Measurements from ENCODE around the gene GRID2.

GRID2 gene

DNA sequence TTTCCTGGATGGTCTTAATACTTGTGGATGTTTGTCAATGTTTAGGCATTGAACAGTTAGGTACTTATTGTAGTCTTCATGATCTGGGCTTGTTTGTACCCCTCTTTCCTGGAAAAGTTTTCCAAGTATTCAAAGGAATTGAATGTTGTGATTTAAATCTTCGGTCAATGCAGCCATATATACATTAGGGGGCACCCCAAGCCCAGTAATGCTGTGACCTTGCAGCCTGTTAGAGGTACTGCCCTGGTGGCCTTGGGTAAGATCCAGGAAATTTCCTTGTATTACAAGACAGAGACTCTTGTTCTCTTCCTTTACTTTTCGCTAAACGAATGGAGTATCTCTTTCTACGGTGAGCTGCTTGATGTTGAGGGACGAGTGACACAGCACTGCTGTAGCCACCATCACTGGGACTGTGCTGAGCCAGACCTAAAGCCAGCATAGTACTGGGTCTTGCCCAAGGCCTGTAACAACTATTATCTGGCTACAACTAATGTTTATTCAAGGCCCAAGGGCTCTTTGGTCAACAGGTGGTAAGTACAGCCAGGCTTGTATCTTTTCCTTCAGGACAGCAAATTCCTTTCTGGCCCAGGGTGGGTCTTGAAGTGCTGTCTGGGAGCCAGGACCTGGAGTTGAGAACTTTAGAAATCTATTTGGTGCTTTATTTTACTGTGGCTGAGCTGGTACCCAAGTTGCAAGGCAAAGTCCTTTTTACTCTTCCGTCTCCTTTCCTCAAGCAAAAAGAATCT is 1406.5 kb downstream of the GRID2 start:
- DNase-seq (no peak), ATAC-seq (no peak)
- H3K4me3 Mint-ChIP-seq = no peak overlapping the region
- no peaks in the 10 kb centered on the region for H3K4me1 Mint-ChIP-seq
- no peak overlapping the region for H3K27ac Mint-ChIP-seq
- H3K36me3 Mint-ChIP-seq (ENCODE audit: low read depth) = no peaks in the 10 kb centered on the region
- H3K27me3 Mint-ChIP-seq = no peaks in the 10 kb centered on the region
- peaks cover 28% of the 10 kb centered on the region for H3K9me3 Mint-ChIP-seq

DNA sequence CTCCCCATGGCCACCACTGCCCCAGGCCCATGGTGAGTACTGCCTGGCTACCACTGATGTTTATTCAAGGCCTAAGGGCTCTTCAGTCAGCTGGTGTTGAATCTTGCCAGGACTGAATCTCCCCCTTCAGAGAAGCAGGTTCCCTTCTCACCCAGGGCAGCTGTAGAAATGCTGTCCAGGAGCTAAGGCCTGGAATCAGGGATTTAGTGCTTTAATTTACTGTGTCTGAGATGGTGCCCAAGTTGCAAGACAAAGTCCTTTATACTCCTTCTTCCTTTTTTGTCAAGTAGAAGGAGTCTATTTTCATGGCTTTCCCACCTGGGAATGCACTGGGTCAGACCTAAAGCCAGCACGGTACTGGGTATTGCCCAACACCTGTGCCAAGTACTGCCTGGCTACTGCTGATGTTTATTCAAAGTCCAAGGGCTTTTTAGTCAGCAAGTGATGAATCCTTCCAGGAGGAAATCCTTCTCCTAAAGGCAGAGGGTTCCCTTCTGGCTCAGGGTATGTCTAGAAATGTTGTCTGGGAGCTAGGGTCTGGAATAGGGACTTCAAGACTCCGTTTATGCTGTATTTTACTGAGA is 1407.2 kb downstream of the GRID2 start:
- Mint-ChIP-seq H3K4me1 (no peaks in the 10 kb centered on the region), H3K27me3 (no peaks in the 10 kb centered on the region), H3K4me3 (no peak overlapping the region), H3K9me3 (peaks cover 22% of the 10 kb centered on the region), H3K36me3 (ENCODE audit: low read depth) (no peaks in the 10 kb centered on the region), H3K27ac (no peak overlapping the region)
- DNase-seq (no peak), ATAC-seq (no peak)

DNA sequence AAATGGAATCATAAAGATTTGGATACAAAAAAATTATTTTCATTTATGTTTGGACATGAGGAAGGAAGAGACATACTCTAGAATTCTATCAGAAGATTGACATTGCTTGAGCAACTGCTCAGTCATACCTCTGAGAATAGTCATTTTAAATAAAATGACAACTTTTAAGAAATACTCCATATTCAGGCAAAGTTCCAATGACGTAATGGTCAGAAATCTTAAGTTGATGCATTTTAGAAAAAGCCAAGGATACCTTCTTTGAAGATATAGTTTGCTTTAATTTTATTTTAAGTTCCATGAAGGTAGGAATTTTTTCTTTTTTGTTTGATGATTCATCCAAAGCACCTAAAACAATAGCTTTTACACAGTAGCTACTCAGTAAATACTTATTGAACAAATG is 1414.5 kb downstream of the GRID2 start:
- no peaks in the 10 kb centered on the region for H3K27me3 Mint-ChIP-seq
- H3K36me3 Mint-ChIP-seq (ENCODE audit: low read depth) = no peaks in the 10 kb centered on the region
- no peaks in the 10 kb centered on the region for H3K4me1 Mint-ChIP-seq
- DNase-seq = no peak
- no peak for ATAC-seq
- H3K27ac Mint-ChIP-seq = no peak overlapping the region
- peaks cover 7% of the 10 kb centered on the region for H3K9me3 Mint-ChIP-seq
- no peak overlapping the region for H3K4me3 Mint-ChIP-seq

DNA sequence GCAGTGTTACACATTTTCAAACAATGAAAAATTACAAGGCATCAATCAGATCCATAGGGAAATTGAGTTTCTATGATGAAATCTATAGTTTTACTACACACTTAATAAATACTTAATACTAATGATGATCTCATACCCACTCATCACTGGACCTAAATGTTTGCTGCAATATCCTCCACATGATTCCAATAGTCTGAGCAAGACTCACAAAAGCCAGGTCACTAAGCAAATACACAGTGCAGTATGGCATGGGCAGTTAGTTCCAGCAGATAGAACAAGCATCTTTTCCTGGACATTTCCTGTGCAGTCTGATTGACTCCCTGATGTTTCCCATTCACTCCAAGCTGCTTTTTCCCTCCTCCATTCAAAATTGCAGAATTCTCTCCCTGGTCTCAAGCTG is 1415.8 kb downstream of the GRID2 start:
- H3K27ac Mint-ChIP-seq = no peak overlapping the region
- no peaks in the 10 kb centered on the region for H3K4me1 Mint-ChIP-seq
- H3K36me3 Mint-ChIP-seq (ENCODE audit: low read depth) = no peaks in the 10 kb centered on the region
- ATAC-seq = no peak
- no peak for DNase-seq
- no peak overlapping the region for H3K4me3 Mint-ChIP-seq
- peaks cover 4% of the 10 kb centered on the region for H3K9me3 Mint-ChIP-seq
- H3K27me3 Mint-ChIP-seq = no peaks in the 10 kb centered on the region

DNA sequence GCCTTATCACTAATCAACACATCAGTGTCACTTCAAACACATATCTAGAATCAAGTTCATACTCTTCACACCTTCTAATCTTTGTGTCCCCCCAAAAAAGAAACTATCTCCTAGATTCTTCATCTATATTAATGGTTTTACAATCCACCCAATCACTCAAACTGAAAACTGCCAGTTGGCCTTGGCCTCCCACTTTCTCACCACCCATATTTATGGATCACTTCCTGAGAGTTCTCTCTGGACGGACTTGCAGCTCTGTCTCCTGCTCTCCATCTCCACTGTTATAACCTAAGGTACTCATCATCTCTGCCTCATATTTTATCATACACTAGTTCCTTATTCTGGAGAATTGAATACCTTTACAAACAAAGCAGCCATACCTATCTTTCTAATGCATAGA is 1418.7 kb downstream of the GRID2 start:
- DNase-seq (no peak), ATAC-seq (no peak)
- H3K4me1 Mint-ChIP-seq = no peaks in the 10 kb centered on the region
- no peaks in the 10 kb centered on the region for H3K27me3 Mint-ChIP-seq
- H3K36me3 Mint-ChIP-seq (ENCODE audit: low read depth) = no peaks in the 10 kb centered on the region
- H3K27ac Mint-ChIP-seq = no peak overlapping the region
- H3K9me3 Mint-ChIP-seq = no peaks in the 10 kb centered on the region
- no peak overlapping the region for H3K4me3 Mint-ChIP-seq

DNA sequence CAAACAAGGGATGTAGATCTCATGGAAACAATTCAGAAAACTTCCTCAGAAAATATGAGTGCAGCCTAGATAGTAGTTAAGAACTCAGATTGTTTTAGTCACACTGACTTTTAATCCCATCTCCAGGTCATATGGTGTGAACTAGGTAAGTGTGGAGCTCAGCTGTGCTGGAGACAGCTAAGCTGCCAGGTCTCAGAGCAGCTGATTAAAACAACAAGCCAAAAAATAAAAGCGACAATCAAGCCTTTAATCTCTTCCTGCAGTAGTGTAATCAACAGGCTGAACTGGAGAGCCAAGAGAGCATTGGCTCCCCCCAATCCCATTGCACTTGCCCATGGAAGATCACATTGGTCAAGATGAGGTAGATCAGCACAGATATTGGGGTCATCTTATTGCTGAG is 1426.5 kb downstream of the GRID2 start:
- no peak overlapping the region for H3K27ac Mint-ChIP-seq
- DNase-seq (no peak), ATAC-seq (no peak)
- H3K9me3 Mint-ChIP-seq = peaks cover 13% of the 10 kb centered on the region
- H3K4me1 Mint-ChIP-seq = no peaks in the 10 kb centered on the region
- no peaks in the 10 kb centered on the region for H3K36me3 Mint-ChIP-seq (ENCODE audit: low read depth)
- no peaks in the 10 kb centered on the region for H3K27me3 Mint-ChIP-seq
- H3K4me3 Mint-ChIP-seq = no peak overlapping the region

DNA sequence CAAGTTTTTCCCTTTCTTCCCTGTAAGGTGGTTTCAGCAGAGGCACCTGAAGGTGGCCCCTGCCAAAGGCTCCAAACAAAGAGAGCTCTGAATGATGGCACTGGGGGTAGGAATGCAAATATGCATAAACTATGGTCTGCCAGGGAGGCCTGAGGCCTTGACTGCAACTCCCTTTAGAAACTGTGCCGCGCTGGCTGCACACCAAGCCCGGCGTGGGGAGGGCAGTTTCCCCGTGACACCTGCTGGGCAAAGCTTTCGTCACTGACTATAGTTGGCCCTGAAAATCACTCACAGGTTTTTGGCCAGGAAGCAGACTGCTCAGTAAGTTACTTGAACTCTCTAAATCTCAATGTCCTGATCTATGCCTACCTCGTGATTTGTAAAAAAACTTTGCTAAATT is 1427.0 kb downstream of the GRID2 start:
- no peak overlapping the region for H3K27ac Mint-ChIP-seq
- no peak overlapping the region for H3K4me3 Mint-ChIP-seq
- DNase-seq (no peak), ATAC-seq (no peak)
- peaks cover 13% of the 10 kb centered on the region for H3K9me3 Mint-ChIP-seq
- no peaks in the 10 kb centered on the region for H3K36me3 Mint-ChIP-seq (ENCODE audit: low read depth)
- H3K27me3 Mint-ChIP-seq = no peaks in the 10 kb centered on the region
- no peaks in the 10 kb centered on the region for H3K4me1 Mint-ChIP-seq

DNA sequence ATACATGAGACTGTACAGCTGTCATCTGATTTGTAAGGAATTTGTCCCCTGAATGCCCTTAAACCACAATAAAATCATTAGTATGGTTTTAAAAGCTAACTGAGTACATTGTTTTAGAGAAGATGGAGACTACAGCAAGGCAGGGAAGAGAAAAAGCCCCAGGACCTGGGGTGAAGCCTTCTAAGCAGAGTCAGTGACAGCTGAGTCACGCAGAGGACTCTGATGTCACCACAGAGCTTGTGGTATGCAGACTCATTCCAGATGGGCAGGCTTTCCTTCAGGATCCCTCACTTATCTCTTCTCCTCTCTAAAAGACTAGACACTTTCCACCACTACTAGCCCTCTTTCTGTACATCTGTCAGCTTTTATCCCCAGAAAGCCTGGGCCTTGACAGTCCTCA is 1427.7 kb downstream of the GRID2 start:
- Mint-ChIP-seq H3K27me3 (no peaks in the 10 kb centered on the region), H3K36me3 (ENCODE audit: low read depth) (no peaks in the 10 kb centered on the region), H3K4me3 (no peak overlapping the region), H3K4me1 (no peaks in the 10 kb centered on the region), H3K9me3 (peaks cover 17% of the 10 kb centered on the region), H3K27ac (no peak overlapping the region)
- no peak for ATAC-seq
- DNase-seq = no peak

DNA sequence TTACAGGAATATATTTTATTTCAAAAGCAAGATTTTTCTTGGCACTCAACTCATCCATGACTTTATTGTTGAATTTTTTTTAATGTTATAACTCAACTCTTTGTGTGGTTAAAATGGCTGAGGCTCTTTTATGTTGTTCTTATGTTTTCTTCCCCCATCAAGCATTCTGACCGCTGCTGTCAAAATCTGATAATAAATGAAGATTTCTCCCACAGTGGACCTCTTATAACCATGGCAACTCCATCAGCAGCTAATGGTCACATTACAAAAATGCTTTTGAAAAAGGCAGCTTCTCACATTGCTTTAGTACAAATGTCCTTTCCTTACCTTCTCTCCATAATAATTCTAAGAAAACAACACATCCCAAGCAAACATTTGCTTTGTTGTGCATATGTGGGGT is 1428.7 kb downstream of the GRID2 start:
- no peaks in the 10 kb centered on the region for H3K4me1 Mint-ChIP-seq
- peaks cover 17% of the 10 kb centered on the region for H3K9me3 Mint-ChIP-seq
- no peak overlapping the region for H3K4me3 Mint-ChIP-seq
- H3K27me3 Mint-ChIP-seq = no peaks in the 10 kb centered on the region
- DNase-seq = no peak
- no peak for ATAC-seq
- H3K27ac Mint-ChIP-seq = no peak overlapping the region
- H3K36me3 Mint-ChIP-seq (ENCODE audit: low read depth) = no peaks in the 10 kb centered on the region

DNA sequence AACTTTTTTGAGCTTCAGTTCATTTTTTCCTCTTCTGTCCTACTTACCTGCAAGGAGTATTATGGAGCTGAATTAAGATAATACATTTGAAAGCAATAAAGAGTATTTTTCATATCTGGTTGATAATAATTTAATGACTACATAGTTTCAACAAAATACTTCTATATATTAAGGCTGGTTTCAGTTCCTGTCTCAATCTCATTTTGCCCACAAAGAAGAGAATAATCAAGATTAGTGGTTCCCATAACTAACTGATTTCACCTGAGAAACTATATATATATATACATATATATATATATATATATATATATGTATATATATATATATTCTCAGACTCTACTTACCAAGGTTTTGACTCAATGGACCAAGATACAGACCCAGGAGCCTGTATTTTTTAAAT is 1437.1 kb downstream of the GRID2 start:
- Mint-ChIP-seq H3K4me1 (no peaks in the 10 kb centered on the region), H3K4me3 (no peak overlapping the region), H3K36me3 (ENCODE audit: low read depth) (no peaks in the 10 kb centered on the region), H3K27ac (no peak overlapping the region), H3K9me3 (peaks cover 3% of the 10 kb centered on the region), H3K27me3 (no peaks in the 10 kb centered on the region)
- ATAC-seq (no peak), DNase-seq (no peak)

DNA sequence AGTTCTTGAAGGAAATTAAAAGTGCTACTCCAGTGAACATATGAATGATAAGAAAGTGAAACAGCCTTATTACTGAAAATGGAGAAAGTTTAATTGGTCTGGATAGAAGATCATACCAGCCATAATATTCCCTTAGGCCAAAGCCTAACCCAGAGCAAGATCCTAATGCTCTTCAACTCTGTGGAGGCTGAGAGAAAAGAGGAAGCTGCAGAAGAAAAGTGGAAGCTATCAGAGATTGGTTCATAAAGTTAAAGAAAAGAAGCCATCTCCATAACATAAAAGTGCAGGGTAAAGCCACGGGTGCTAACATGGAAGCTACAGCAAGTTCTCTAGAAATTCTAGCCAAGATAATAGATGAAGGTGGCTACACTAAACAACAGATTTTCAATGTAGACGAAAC is 1439.3 kb downstream of the GRID2 start:
- no peaks in the 10 kb centered on the region for H3K4me1 Mint-ChIP-seq
- no peak for DNase-seq
- ATAC-seq = no peak
- H3K27ac Mint-ChIP-seq = no peak overlapping the region
- H3K9me3 Mint-ChIP-seq = no peaks in the 10 kb centered on the region
- H3K36me3 Mint-ChIP-seq (ENCODE audit: low read depth) = no peaks in the 10 kb centered on the region
- no peaks in the 10 kb centered on the region for H3K27me3 Mint-ChIP-seq
- no peak overlapping the region for H3K4me3 Mint-ChIP-seq

DNA sequence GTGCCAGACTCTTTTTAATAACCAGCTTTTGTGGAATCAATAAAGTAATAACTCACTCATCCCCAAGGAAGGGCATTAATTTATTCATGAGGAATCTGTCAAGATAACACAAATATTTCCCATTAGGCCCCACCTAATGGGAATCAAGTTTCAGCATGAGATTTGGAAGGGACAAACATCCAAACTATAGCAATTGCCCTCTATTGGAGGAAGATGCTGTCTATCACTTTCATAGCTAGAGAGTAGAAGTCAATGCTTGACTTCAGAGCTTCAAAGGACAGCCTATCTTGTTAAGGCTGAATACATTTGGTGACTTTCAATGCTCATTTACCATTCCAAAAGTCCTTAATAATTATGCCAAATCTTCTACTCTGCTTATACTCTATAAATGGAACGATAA is 1439.9 kb downstream of the GRID2 start:
- Mint-ChIP-seq H3K27me3 (no peaks in the 10 kb centered on the region), H3K27ac (no peak overlapping the region), H3K4me3 (no peak overlapping the region), H3K9me3 (no peaks in the 10 kb centered on the region), H3K36me3 (ENCODE audit: low read depth) (no peaks in the 10 kb centered on the region), H3K4me1 (no peaks in the 10 kb centered on the region)
- DNase-seq (no peak), ATAC-seq (no peak)

DNA sequence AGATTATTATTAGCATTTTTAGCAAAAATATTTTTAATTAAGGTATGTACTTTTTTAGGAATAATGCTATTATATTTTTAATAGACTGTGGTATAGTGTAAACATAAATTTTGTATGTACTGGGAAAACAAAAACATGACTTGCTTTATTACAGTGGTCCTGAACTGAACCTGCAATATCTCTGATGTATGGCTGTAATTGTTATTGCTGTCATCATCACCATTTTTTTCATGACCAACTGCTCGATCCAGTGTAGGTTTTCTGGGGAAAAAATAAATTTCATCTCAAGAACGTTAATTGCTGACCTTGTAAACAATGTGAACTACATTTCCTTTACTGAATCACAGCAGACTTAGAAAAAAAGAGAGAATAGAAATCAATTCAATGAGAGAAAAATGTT is 1441.2 kb downstream of the GRID2 start:
- no peak for ATAC-seq
- Mint-ChIP-seq H3K4me3 (no peak overlapping the region), H3K36me3 (ENCODE audit: low read depth) (no peaks in the 10 kb centered on the region), H3K27ac (no peak overlapping the region), H3K4me1 (no peaks in the 10 kb centered on the region), H3K9me3 (no peaks in the 10 kb centered on the region), H3K27me3 (no peaks in the 10 kb centered on the region)
- no peak for DNase-seq

DNA sequence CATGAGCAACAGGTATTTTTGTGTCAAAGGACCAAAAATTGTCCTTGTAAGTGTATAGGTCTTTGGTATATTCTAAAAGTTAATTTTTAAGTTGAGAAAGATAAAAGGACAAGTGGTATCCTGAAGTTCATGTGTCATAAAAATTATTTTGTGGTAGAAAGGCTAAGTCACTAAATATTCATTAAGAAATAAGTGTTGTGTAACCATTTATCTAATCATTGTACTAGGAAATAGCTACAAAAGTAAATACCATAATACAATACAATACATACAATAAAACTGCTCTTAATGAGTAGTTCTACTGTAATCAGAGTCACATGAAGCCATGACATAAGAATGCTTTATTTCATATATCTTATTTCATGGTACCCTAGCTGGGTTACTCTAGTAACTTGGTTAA is 1442.3 kb downstream of the GRID2 start:
- Mint-ChIP-seq H3K9me3 (no peaks in the 10 kb centered on the region), H3K27me3 (no peaks in the 10 kb centered on the region), H3K4me1 (no peaks in the 10 kb centered on the region), H3K4me3 (no peak overlapping the region), H3K36me3 (ENCODE audit: low read depth) (no peaks in the 10 kb centered on the region), H3K27ac (no peak overlapping the region)
- ATAC-seq (no peak), DNase-seq (no peak)

DNA sequence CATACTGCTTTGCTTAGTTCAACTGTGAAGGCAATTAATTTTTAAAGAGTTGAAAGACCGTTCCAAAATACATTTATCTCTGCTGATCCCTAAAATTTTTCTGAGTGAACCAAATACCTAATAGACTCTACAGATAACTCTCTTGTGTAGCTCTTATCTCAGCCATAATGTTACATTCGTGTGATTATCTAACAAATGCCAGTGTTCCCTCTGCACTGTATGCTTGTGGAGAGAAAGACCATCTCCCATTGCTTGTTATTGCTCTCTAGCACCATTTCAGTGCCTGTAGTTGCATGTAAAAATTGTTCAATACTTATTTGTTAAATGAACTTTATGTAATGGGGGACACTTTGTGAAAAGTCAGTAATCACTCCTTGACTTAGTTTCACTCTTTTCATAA is 1443.5 kb downstream of the GRID2 start:
- no peak overlapping the region for H3K27ac Mint-ChIP-seq
- DNase-seq (no peak), ATAC-seq (no peak)
- H3K4me1 Mint-ChIP-seq = no peaks in the 10 kb centered on the region
- no peaks in the 10 kb centered on the region for H3K27me3 Mint-ChIP-seq
- H3K4me3 Mint-ChIP-seq = no peak overlapping the region
- no peaks in the 10 kb centered on the region for H3K9me3 Mint-ChIP-seq
- H3K36me3 Mint-ChIP-seq (ENCODE audit: low read depth) = no peaks in the 10 kb centered on the region

Data from activated naive CD8-positive, alpha-beta T cell treated with anti-CD3 and anti-CD28 coated beads, Interleukin-2, amount 50 U/mL, for 24 hours (primary cell).